CD14-positive monocyte (primary cell): ENCODE data around the gene MT2A. TPM values are rescaled to one million over a fixed set of nuclear protein-coding genes. Genes with fewer than 3 reads are reported as not detected.

Source experiments
- DNase-seq, 3 donors: peaks; one replicate each; pipeline ENCODE4 v3.0.0-alpha.2; 2011 to 2022
- H2AFZ ChIP-seq: 2 replicates; pipeline ENCODE4 v1.6.0; 2012; ENCODE audit warnings: mild to moderate bottlenecking, low read depth, low read length, inconsistent platforms; ENCODE audit not compliant: insufficient read depth, poor library complexity, severe bottlenecking
- H3K27ac ChIP-seq, 2 donors: 1 replicate in 1 of 2; 2 replicates in 1 of 2; pipeline ENCODE4 v1.5.1; 2012 to 2013; ENCODE audit warnings: low read length in 2 of 2, control low read depth in 1 of 2, inconsistent platforms in 1 of 2, low read depth in 1 of 2, mild to moderate bottlenecking in 1 of 2
- H3K27me3 ChIP-seq, 2 donors: one replicate each; pipeline versions ENCODE4 v1.6.0 to v1.6.1; 2011 to 2013; ENCODE audit warnings: low read length in 2 of 2; ENCODE audit not compliant: control insufficient read depth in 2 of 2, insufficient read depth in 2 of 2
- H3K36me3 ChIP-seq, 2 donors: replicated peaks in 1 of 2; 1 replicate in 1 of 2; 2 replicates in 1 of 2; pipeline versions ENCODE4 v1.5.1 to v1.6.1; 2012 to 2013; ENCODE audit warnings: low read length in 2 of 2, control low read depth in 1 of 2, inconsistent platforms in 1 of 2, mild to moderate bottlenecking in 1 of 2; ENCODE audit not compliant: insufficient read depth in 2 of 2, control insufficient read depth in 1 of 2
- H3K4me1 ChIP-seq, 2 donors: 1 replicate in 1 of 2; 2 replicates in 1 of 2; pipeline versions ENCODE4 v1.5.1 to v1.6.1; 2012 to 2013; ENCODE audit warnings: low read length in 2 of 2, control low read depth in 1 of 2, inconsistent platforms in 1 of 2, mild to moderate bottlenecking in 1 of 2, moderate library complexity in 1 of 2; ENCODE audit not compliant: insufficient read depth in 2 of 2, control insufficient read depth in 1 of 2
- H3K4me2 ChIP-seq: replicated peaks from 2 replicates; pipeline ENCODE3; 2012; ENCODE audit warnings: low read length, moderate library complexity, mild to moderate bottlenecking; ENCODE audit not compliant: poor library complexity, severe bottlenecking; ENCODE audit errors: extremely low read depth
- H3K4me3 ChIP-seq, 3 experiments: fragments of 200-600 bp in 1 of 3; sonication (generic) in 1 of 3; replicated peaks in 1 of 3; 1 replicate in 2 of 3; 2 replicates in 1 of 3; pipeline ENCODE4 v1.5.1; 2011 to 2013; ENCODE audit warnings: low read length in 3 of 3, mild to moderate bottlenecking in 3 of 3, control low read depth in 2 of 3, low read depth in 2 of 3, inconsistent platforms in 1 of 3, moderate library complexity in 1 of 3
- H3K79me2 ChIP-seq: 2 replicates; pipeline ENCODE4 v1.6.0; 2012; ENCODE audit warnings: mild to moderate bottlenecking, control low read depth, inconsistent platforms, low read length, moderate library complexity; ENCODE audit not compliant: insufficient read depth
- H3K9ac ChIP-seq: 2 replicates; pipeline ENCODE4 v1.6.0; 2017; ENCODE audit warnings: low read length, mild to moderate bottlenecking; ENCODE audit not compliant: insufficient read depth, poor library complexity, severe bottlenecking
- H3K9me3 ChIP-seq, 2 donors: replicated peaks in 1 of 2; 1 replicate in 1 of 2; 2 replicates in 1 of 2; pipeline versions ENCODE4 v1.5.1 to v1.6.1; 2012 to 2013; ENCODE audit warnings: low read length in 2 of 2, control low read depth in 1 of 2; ENCODE audit not compliant: control insufficient read depth in 1 of 2, insufficient read depth in 1 of 2
- H4K20me1 ChIP-seq: 2 replicates; pipeline ENCODE4 v1.6.0; 2012; ENCODE audit warnings: mild to moderate bottlenecking, low read length, control low read depth, moderate library complexity; ENCODE audit not compliant: insufficient read depth
- H3K27ac Mint-ChIP-seq, 7 donors: one replicate each; pipeline ENCODE4 v1.8.0; 2020; ENCODE audit warnings: mild to moderate bottlenecking in 7 of 7, mixed read lengths in 7 of 7, moderate library complexity in 6 of 7, inconsistent platforms in 2 of 7
- H3K27me3 Mint-ChIP-seq, 3 donors: one replicate each; pipeline ENCODE4 v1.8.0; 2021 to 2022; ENCODE audit warnings: low read depth in 3 of 3, mild to moderate bottlenecking in 3 of 3, mixed read lengths in 3 of 3, moderate library complexity in 3 of 3, inconsistent platforms in 1 of 3
- H3K36me3 Mint-ChIP-seq, 2 donors: one replicate each; pipeline ENCODE4 v1.8.0; 2020; ENCODE audit warnings: mixed read lengths in 2 of 2, inconsistent platforms in 1 of 2, mild to moderate bottlenecking in 1 of 2
- H3K4me1 Mint-ChIP-seq: one replicate; pipeline ENCODE4 v1.8.0; 2020; ENCODE audit warnings: mild to moderate bottlenecking, mixed read lengths
- H3K4me3 Mint-ChIP-seq, 2 donors: one replicate each; pipeline ENCODE4 v1.8.0; 2020; ENCODE audit warnings: mild to moderate bottlenecking in 2 of 2, mixed read lengths in 2 of 2, moderate library complexity in 1 of 2
- H3K9me3 Mint-ChIP-seq, 7 donors: one replicate each; pipeline ENCODE4 v1.8.0; 2020 to 2022; ENCODE audit warnings: mixed read lengths in 7 of 7, mild to moderate bottlenecking in 6 of 7, moderate library complexity in 6 of 7, inconsistent platforms in 2 of 7
- CTCF ChIP-seq: fragments of 200-600 bp; IDR thresholded peaks from one replicate; pipeline ENCODE4 v1.8.0; 2022; ENCODE audit warnings: antibody characterized with exemption, mild to moderate bottlenecking
- WGBS: methylation state at CpG from one replicate; pipeline ENCODE4 v1.1.5; 2013; ENCODE audit warnings: missing lambda C conversion rate; ENCODE audit not compliant: insufficient coverage; 5-methylcytosine and 5-hydroxymethylcytosine counted together
- intact Hi-C, 2 donors: fragments of 100-400 bp; cut with micrococcal nuclease; formaldehyde crosslinking; loops; one replicate each; pipeline versions ENCODE4 v1.15.0 to v1.15.1; 2023
- polyA plus RNA-seq, 3 donors: library from polyadenylated mRNA; depleted of rRNA in 1 of 3; unstranded in 2 of 3; stranded (reverse) in 1 of 3; fragments of 300-500 nt in 2 of 3; fragments of >200 nt in 1 of 3; fragmentation: Illumina TruSeq in 2 of 3; gene quantifications; 1 replicate in 2 of 3; 2 replicates in 1 of 3; pipeline ENCODE4 v1.2.3, GENCODE V29; 2012 to 2021

The MT2A gene
- polyA plus RNA-seq, 3 donors: 26.8 to 228 (median 126) TPM

- 1% methylated on average over 59 of the region's 62 CpGs for WGBS
- Mint-ChIP-seq H3K4me3 (peak within 1 kb of the TSS; percentile 93 to 98), H3K9me3 (peaks cover 0 to 7% (median 0%) of the 10 kb centered on the region in 7 donors), H3K36me3 (peaks cover 0 to 4% of the 10 kb centered on the region in 2 donors), H3K27me3 (peaks cover 42 to 63% (median 53%) of the 10 kb centered on the region in 3 donors), H3K27ac (peak within 1 kb of the TSS in 6 of 7 donors; percentile 71 to 84 (median 78)), H3K4me1 (peaks cover 27% of the 10 kb centered on the region)
- peaks cover 0 to 49% of the 10 kb centered on the region in 2 donors for H3K27me3 ChIP-seq
- H3K4me3 ChIP-seq: peak within 1 kb of the TSS; percentile 63 to 93 (median 73)
- no peaks in the 10 kb centered on the region for H3K9me3 ChIP-seq
- peaks cover 16 to 22% of the 10 kb centered on the region in 2 donors for H3K4me1 ChIP-seq
- peak within 1 kb of the TSS; percentile 98 for H3K4me2 ChIP-seq
- no peaks in the 10 kb centered on the region for H3K36me3 ChIP-seq
- peak within 1 kb of the TSS; percentile 69 for H3K9ac ChIP-seq
- H4K20me1 ChIP-seq: no peaks in the 10 kb centered on the region
- intact Hi-C loops: no loop called here
- no peaks in the 10 kb centered on the region for H3K79me2 ChIP-seq
- H2AFZ ChIP-seq: peak within 1 kb of the TSS; percentile 96
- TF ChIP-seq CTCF: no peak
- peak within 1 kb of the TSS in 1 of 2 donors; percentile 68 for H3K27ac ChIP-seq
- DNase-seq: peak in 1 of 3 donors; percentile 22
Measured at GRCh38 chr16:56625140-56625942, 17.0 kb downstream of the MT2A start, which contains the start of gene MT1E. TSS of gene MT1E (plus strand) at chr16:56625781. CDS start at chr16:56625852, 71 bp downstream.

- Histone ChIP-seq H3K27me3 (peaks cover 6 to 55% of the 10 kb centered on the region in 2 donors), H3K27ac (peak overlapping the region in 1 of 2 donors; percentile 68), H3K9ac (peak overlapping the region; percentile 69), H3K79me2 (no peaks in the 10 kb centered on the region), H3K9me3 (no peaks in the 10 kb centered on the region), H4K20me1 (no peaks in the 10 kb centered on the region), H3K4me1 (peaks cover 16 to 22% of the 10 kb centered on the region in 2 donors), H3K4me2 (peak overlapping the region; percentile 98), H3K36me3 (no peaks in the 10 kb centered on the region), H2AFZ (peak overlapping the region; percentile 96), H3K4me3 (peak overlapping the region; percentile 63 to 93 (median 73))
- intact Hi-C loops: no loop called here
- Mint-ChIP-seq H3K27me3 (peaks cover 48 to 68% (median 61%) of the 10 kb centered on the region in 3 donors), H3K9me3 (peaks cover 0 to 7% (median 0%) of the 10 kb centered on the region in 7 donors), H3K4me3 (peak overlapping the region; percentile 93 to 98), H3K4me1 (peaks cover 27% of the 10 kb centered on the region), H3K27ac (peak overlapping the region in 4 of 7 donors; percentile 71 to 84 (median 78)), H3K36me3 (peaks cover 0 to 5% of the 10 kb centered on the region in 2 donors)
- DNase-seq: peak in 1 of 3 donors; percentile 40
- WGBS: 16% methylated on average over 9 of the region's 16 CpGs
- TF ChIP-seq CTCF: no peak
Measured at GRCh38 chr16:56625943-56626654, 17.7 kb downstream of the MT2A start.
